ENCODE data around the gene GTF2F2. TPM values are rescaled to one million over a fixed set of nuclear protein-coding genes. Genes with fewer than 3 reads are reported as not detected.
A peak's percentile ranks its signal among the peaks of the same experiment; 100 is the strongest.
"Not testable (repeated sequence)": the region's sequence is repeated elsewhere in the genome, so short reads cannot be mapped to it uniquely, and the experiment has no call there.

The GTF2F2 gene
- total RNA-seq, 1 donor from 2014 or later, result 22.8 TPM

- ATAC-seq (peak; percentile 97), DNase-seq (peak; percentile 44)
- intact Hi-C loops (cut with micrococcal nuclease), result no loop called here
These were observed 47.6 kb downstream of the GTF2F2 start for GRCh38 chr13:45167611-45168554.

DNA sequence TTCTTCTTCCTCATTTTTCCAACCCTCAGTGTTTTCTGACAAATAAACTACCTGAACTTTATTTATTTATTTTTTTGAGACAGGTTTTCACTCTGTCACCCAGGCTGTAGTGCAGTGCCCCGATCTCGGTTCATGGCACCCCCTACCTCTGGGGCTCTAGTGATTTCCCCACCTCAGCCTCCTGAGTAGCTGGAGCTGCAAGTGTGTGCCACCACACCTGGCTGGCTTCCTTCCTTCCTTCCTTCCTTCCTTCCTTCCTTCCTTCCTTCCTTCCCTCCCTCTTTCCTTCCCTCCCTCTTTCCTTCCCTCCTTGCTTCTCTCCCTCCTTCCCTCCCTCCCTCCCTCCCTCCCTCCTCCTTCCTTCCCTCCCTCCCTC, 48.2 kb downstream of the GTF2F2 start:
- no peak for DNase-seq
- ATAC-seq, result peak; percentile 17
- intact Hi-C loops (cut with micrococcal nuclease), result no loop called here

DNA sequence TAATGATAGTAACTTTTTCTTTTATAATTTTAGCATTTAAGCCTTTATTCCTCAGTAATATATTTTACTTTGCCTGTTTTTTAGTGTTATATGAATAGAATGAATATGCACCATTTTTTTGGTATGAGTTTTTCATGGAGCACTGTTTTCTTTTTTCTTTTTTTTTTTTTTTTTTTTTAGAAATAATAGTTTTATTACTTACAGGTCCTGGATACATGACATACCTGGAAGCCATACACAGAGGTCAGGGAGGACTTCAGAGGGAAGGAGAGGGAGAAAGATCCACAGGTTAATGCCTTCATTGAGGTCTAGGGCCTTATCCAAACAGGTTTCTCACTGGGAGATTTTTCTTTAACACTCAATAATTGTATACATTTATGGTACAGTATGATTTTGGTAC, 54.2 kb downstream of the GTF2F2 start:
- intact Hi-C loops (cut with micrococcal nuclease), result no loop called here

DNA sequence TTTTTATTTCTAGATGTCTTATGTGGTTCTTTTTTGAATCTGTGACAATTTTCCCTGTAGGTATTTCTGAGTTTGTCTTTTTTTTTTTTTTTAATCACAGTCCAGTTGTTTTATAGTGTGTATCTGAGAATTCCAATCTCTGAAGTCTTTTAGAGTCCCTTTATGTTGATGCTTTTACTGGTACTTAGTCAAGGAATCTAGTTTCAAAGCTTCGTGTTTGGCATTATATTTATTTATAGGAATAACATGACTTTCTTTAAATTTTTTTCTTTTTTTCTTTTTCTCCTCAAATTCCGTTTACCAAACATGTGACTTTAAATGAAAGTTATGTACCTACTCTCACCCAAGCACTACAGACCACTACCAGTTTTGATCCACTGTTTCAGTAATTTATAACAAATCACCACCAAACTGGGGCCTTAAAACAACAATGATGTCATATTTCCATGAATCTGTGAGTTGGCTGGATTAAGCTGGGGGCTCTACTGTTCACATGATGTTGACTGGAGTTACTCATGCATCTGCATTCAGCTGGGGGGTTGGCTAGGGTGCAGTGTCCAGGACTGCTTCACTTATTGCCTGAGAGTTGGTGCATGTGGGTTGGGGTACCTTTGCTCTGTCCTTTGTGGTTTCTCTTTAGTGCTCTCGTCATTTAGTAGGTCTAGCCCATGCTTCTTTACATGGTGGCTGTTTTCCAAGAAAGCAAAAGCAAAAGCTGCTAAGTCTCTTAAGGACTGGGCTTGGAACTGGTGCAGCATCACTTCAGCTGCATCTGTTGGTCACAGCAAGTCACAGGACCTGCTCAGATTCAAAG, 58.2 kb downstream of the GTF2F2 start:
- intact Hi-C loops (cut with micrococcal nuclease), result no loop called here
- DNase-seq, result no peak
- ATAC-seq, result peak; percentile 41

More for the DNA sequence above, 54.2 kb downstream of the GTF2F2 start:
- ATAC-seq, result no peak
- no peak for DNase-seq

DNA sequence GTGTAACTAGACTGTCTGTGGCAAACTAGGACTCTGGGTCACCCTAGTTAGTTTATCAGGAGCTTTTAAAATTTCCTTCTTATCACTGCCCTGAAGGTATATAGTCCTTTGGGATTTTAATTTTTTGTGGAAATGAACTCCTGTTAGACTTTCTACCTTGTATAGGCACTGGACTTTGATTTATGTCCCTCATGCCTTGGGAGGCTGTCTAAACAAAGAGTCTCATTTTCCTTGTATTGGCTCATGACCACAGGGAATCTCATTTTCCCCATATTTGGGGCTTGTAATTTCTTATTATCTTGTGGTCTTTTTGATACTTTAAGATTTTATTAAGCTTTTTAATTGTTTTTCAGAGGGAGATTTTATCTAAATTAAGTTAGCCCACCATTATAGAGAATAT, 59.1 kb downstream of the GTF2F2 start:
- no peak for ATAC-seq
- intact Hi-C loops (cut with micrococcal nuclease), result no loop called here
- no peak for DNase-seq

- ATAC-seq, result no peak
- intact Hi-C loops (cut with micrococcal nuclease), result no loop called here
- no peak for DNase-seq
These were observed 60.0 kb downstream of the GTF2F2 start for GRCh38 chr13:45180303-45180702.

DNA sequence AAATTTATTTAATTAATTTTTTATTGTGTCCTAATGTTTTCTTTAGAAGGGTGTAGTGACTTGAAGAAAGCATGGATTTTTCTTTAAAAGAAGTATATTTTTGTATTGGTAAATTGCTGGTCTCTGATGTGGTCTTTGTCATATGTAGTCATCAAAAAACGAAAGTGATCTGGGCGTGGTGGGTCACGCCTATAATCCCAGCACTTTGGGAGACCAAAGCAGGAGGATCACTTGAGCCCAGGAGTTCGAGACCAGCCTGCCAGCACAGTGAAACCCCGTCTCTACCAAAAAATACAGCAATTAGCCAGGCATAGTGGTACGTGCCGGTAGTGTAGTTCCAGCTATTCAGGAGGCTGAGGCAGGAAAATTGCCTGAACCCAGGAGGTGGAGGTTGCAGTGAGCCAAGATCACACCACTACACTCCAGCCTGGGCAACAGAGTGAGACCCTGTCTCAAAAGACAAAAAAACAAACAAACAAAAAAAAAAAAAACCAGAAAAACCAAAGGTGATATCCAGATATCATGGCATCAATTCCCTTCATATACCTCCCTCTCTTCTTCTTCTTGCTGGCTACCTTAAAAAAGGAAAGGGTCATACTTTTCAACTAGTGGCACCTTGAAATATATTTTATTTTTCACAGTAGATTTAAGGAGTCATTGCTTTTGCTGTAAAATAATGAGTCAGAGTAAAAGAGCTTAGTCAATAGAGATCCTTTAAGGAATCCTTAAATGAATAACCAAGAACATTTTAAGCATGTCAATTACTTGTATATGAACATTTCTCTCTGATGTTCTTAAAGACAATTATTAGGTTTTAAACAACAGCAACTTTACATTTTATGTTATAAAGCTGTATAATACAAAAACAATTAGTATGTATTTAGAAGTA, 60.6 kb downstream of the GTF2F2 start:
- intact Hi-C loops (cut with micrococcal nuclease), result no loop called here
- DNase-seq (no peak), ATAC-seq (no peak)

DNA sequence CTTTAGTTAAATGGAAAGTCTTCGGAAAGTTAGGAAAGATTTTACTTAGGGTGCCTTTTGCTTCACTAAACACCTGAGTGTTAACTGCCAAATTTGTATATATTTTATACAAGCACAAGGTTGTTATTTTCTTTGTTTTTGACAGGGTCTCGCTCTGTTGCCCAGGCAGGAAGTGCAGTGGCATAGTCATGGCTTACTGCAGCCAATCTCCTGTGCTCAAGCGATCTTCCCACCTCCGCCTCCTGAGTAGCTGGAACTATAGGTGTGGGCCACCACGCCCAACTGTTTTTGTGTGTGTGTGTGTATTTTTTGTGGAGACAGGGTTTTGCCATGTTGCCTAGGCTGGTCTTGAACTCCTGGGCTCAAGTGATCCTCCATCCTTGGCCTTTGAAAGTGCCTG, 64.4 kb downstream of the GTF2F2 start:
- DNase-seq (no peak), ATAC-seq (no peak)
- intact Hi-C loops (cut with micrococcal nuclease), result no loop called here

- DNase-seq, result no peak
- ATAC-seq, result no peak
- intact Hi-C loops (cut with micrococcal nuclease), result no loop called here
These were observed 65.0 kb downstream of the GTF2F2 start for GRCh38 chr13:45185286-45185685.

DNA sequence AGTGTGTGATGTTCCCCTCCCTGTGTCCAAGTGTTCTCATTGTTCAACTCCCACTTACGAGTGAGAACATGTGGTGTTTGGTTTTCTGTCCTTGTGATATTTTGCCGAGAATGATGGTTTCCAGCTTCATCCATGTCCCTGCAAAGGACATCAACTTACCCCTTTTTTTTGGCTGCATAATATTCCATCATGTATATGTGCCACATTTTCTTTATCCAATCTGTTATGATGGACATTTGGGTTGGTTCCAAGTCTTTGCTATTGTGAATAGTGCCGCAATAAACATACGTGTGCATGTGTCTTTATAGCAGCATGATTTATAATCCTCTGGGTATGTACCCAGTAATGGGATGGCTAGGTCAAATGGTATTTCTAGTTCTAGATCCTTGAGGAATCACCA, 68.8 kb downstream of the GTF2F2 start:
- ATAC-seq; intact Hi-C loops (cut with micrococcal nuclease); DNase-seq: not testable (repeated sequence)

DNA sequence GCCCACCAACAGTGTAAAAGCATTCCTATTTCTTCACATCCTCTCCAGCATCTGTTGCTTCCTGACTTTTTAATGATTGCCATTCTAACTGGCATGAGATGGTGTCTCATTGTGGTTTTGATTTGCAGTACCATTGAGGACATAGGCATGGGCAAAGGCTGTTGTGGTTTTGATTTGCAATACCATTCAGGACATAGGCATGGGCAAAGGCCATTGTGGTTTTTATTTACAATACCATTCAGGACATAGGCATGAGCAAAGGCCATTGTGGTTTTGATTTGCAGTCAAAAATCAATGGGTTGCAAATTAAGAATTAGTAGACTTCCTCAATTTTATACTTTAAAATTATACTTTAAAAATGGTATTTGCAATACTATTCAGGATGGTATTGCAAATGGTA, 69.2 kb downstream of the GTF2F2 start:
- DNase-seq; intact Hi-C loops (cut with micrococcal nuclease); ATAC-seq: not testable (repeated sequence)

DNA sequence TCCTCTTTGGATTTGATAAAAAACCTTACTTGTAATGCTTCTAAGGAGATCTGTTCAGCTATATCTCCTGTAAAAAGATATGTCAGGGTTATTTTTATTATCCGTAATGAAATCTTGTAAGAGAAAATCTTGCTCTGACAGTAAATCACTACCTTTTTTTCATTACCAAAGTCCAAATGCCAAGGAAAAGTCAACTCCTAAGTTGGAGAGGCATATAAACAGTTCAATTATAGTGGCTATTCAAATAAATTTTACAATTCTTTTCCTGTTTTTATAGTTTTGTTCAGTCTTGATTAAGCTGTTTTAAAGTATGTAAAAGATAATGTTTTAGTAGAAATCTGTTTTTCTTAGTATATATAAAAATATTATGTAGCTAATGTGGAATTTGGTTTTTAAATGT, 71.6 kb downstream of the GTF2F2 start:
- DNase-seq, result no peak
- ATAC-seq, result no peak
- intact Hi-C loops (cut with micrococcal nuclease), result no loop called here

- ATAC-seq (peak; percentile 81), DNase-seq (peak; percentile 60)
- intact Hi-C loops (cut with micrococcal nuclease), result no loop called here
These were observed 74.0 kb downstream of the GTF2F2 start for GRCh38 chr13:45194081-45194939.

- no peak for DNase-seq
- intact Hi-C loops (cut with micrococcal nuclease), result no loop called here
- ATAC-seq, result peak; percentile 20
These were observed 75.1 kb downstream of the GTF2F2 start for GRCh38 chr13:45195421-45195820.

DNA sequence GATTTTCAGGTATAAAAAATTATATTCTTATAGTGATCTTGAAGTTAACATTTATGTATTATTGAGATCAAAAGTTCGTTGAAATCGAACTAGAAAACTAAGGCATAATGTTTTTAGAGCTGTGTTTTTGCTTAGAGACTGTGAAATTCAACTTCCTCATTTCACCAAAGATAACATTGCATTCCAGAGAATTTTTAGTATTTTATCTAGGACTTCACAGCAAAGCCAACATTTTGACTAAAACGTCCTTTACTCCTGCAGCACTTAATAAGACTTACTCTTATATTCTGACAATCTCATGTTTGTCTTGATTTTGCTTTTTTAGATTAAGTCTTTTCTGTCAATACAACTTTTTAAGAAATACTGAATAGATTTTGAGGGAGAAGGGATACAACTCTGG, 75.8 kb downstream of the GTF2F2 start:
- no peak for DNase-seq
- intact Hi-C loops (cut with micrococcal nuclease), result no loop called here

GRCh38 chr13:45196622-45197021, 76.3 kb downstream of the GTF2F2 start:
- no peak for DNase-seq
- ATAC-seq, result peak; percentile 70
- intact Hi-C loops (cut with micrococcal nuclease), result no loop called here

More for the DNA sequence above, 75.8 kb downstream of the GTF2F2 start:
- no peak for ATAC-seq

DNA sequence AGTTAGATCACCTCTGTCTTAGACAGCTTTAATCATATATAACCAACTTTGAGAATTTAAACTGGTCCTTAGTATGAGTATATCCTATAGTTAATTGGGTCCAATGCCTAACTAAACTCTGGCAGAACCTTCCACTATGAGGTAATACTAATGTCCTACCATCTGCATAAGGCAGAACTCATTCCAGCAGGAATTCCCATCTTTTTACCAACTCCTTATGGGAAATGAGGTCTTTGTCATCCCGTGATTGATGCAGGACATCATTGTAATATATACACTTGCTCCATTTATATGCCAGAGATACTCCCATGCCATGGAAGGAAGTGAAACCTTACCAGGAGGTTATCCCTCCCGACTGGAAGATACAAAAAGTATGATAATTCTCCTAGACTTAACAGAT, 77.7 kb downstream of the GTF2F2 start:
- no peak for ATAC-seq
- DNase-seq, result no peak
- intact Hi-C loops (cut with micrococcal nuclease), result no loop called here

DNA sequence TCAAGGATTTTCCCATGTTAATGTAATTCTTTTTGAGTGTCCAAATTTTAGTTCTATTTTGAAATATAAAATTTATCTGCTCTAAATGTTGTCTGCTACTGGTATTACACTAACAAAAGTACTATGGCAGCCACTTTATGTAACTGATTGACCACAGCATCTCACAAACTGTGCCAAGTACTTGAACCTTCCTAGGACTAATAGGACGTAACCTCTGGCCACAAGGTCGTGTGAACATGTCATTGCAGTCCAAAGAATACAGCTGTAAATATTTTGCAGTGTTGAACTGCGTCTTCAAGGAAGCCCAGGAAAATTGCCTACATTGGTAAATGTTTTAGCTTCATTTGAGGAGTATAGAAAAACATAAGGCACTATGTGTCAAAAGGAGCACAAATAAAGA, 78.6 kb downstream of the GTF2F2 start:
- peak; percentile 25 for ATAC-seq

More for the DNA sequence above, 78.6 kb downstream of the GTF2F2 start:
- DNase-seq, result no peak
- intact Hi-C loops (cut with micrococcal nuclease), result no loop called here
